IMR-90 (cell line): ENCODE results near the gene GNL2.

ENCODE experiments used
- CEBPB ChIP-seq: IDR thresholded peaks from 2 replicates; pipeline ENCODE4 v1.6.1; 2012; ENCODE audit warnings: low read depth, low read length, improper control_type of control experiment
- MAFK ChIP-seq: IDR thresholded peaks from 2 replicates; pipeline ENCODE4 v1.6.1; 2012; ENCODE audit warnings: low read depth, low read length, improper control_type of control experiment
- POLR2A ChIP-seq: IDR thresholded peaks from 2 replicates; pipeline ENCODE4 v1.6.1; 2012; ENCODE audit warnings: mild to moderate bottlenecking, low read depth, low read length
- TF ChIP-seq, protein P1 (sequence below): fragments of 150-350 bp; IDR thresholded peaks from 2 replicates; pipeline ENCODE4 v1.6.1; 2016; ENCODE audit warnings: low read depth, mild to moderate bottlenecking, low read length, moderate library complexity, borderline replicate concordance

DNA sequence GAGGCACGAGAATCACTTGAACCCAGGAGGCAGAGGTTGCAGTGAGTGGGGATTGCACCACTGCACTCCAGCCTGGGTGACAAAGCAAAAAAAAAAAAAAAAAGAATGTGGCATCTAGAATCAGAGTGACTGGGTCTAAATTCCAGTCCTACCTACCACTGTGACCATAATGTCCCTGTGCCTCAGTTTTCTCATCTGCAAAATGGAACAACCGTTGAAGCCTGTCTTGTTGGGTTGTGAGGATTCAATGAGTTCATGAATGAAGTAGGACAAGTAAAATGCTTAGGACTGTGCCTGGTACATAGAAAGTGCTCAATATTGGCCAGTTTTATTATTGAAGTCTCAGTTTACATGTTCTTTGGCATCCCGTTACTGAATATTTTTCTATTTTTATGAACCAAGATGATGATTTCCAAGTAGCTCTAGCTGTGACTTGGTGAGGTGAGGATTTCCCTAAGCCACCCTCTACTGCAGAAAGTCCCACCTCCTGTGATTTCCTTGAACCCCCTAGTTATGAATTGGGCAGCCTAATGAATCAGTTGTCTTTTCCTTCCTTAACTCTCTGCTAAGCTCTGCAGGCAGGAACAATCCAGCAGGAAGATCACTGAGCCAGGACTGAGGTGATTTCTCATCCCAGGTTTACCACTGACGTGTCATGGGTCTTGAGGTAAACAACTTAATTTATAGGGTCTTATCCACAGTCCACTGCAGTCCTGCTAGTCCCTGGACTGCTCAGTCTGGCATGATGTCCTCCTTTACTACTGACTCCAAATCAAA is 62.2 kb downstream of the GNL2 start:
- TF ChIP-seq, protein P1, sequence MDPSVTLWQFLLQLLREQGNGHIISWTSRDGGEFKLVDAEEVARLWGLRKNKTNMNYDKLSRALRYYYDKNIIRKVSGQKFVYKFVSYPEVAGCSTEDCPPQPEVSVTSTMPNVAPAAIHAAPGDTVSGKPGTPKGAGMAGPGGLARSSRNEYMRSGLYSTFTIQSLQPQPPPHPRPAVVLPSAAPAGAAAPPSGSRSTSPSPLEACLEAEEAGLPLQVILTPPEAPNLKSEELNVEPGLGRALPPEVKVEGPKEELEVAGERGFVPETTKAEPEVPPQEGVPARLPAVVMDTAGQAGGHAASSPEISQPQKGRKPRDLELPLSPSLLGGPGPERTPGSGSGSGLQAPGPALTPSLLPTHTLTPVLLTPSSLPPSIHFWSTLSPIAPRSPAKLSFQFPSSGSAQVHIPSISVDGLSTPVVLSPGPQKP, result no peak
- TF ChIP-seq POLR2A (no peak), MAFK (no peak), CEBPB (no peak)
